ENCODE results near the gene RETREG3.
A peak's percentile ranks its signal among the peaks of the same experiment; 100 is the strongest.

RETREG3 gene

GRCh38 chr17:42531455-42532354 is 77.5 kb downstream of the RETREG3 start:
- DNase-seq (ENCODE audit: low spot score) = peak; percentile 42

- DNase-seq (ENCODE audit: low spot score) = no peak
Observed at GRCh38 chr17:42530952-42531454, 78.2 kb downstream of the RETREG3 start.
